Measurements from ENCODE around the gene RPL31. TPM values are rescaled to one million over a fixed set of nuclear protein-coding genes. Genes with fewer than 3 reads are reported as not detected.

The RPL31 gene
- total RNA-seq, 1 donor from 2014 or later, result 797 TPM

- no peak for DNase-seq (ENCODE audit: low read depth)
These were observed 27.2 kb upstream of the RPL31 start for GRCh38 chr2:100974712-100975520.

- DNase-seq (ENCODE audit: low read depth), result no peak
These were observed 26.6 kb upstream of the RPL31 start for GRCh38 chr2:100975521-100975785.

GRCh38 chr2:100976061-100976460 lies 26.0 kb upstream of the RPL31 start:
- peak; percentile 32 for DNase-seq (ENCODE audit: low read depth)

GRCh38 chr2:100976645-100977391 lies 25.3 kb upstream of the RPL31 start:
- peak; percentile 81 for DNase-seq (ENCODE audit: low read depth)

GRCh38 chr2:100977511-100977910 lies 24.6 kb upstream of the RPL31 start:
- DNase-seq (ENCODE audit: low read depth), result no peak

GRCh38 chr2:100978582-100979191 lies 23.4 kb upstream of the RPL31 start:
- peak; percentile 41 for DNase-seq (ENCODE audit: low read depth)

GRCh38 chr2:100980046-100980445 lies 22.0 kb upstream of the RPL31 start:
- DNase-seq (ENCODE audit: low read depth), result no peak

- no peak for DNase-seq (ENCODE audit: low read depth)
These were observed 21.1 kb upstream of the RPL31 start for GRCh38 chr2:100981011-100981410.

GRCh38 chr2:100982431-100982861 lies 19.6 kb upstream of the RPL31 start:
- no peak for DNase-seq (ENCODE audit: low read depth)

GRCh38 chr2:100983201-100983600 lies 18.9 kb upstream of the RPL31 start:
- no peak for DNase-seq (ENCODE audit: low read depth)

- no peak for DNase-seq (ENCODE audit: low read depth)
These were observed 18.3 kb upstream of the RPL31 start for GRCh38 chr2:100983684-100984310.

GRCh38 chr2:100984892-100985307 lies 17.2 kb upstream of the RPL31 start:
- peak; percentile 72 for DNase-seq (ENCODE audit: low read depth)

- DNase-seq (ENCODE audit: low read depth), result no peak
These were observed 15.9 kb upstream of the RPL31 start for GRCh38 chr2:100986157-100986556.

- no peak for DNase-seq (ENCODE audit: low read depth)
These were observed 14.6 kb upstream of the RPL31 start for GRCh38 chr2:100987536-100987935.

- no peak for DNase-seq (ENCODE audit: low read depth)
These were observed 14.1 kb upstream of the RPL31 start for GRCh38 chr2:100987974-100988373.

GRCh38 chr2:100988630-100989417 lies 13.3 kb upstream of the RPL31 start:
- peak; percentile 95 for DNase-seq (ENCODE audit: low read depth)

- DNase-seq (ENCODE audit: low read depth), result no peak
These were observed 12.4 kb upstream of the RPL31 start for GRCh38 chr2:100989666-100990065.

GRCh38 chr2:100990166-100990565 lies 11.9 kb upstream of the RPL31 start:
- no peak for DNase-seq (ENCODE audit: low read depth)

- no peak for DNase-seq (ENCODE audit: low read depth)
These were observed 11.3 kb upstream of the RPL31 start for GRCh38 chr2:100990650-100991403.

- DNase-seq (ENCODE audit: low read depth), result no peak
These were observed 10.7 kb upstream of the RPL31 start for GRCh38 chr2:100991404-100991773.
